MCF 10A (cell line): ENCODE results near the gene LYRM7. TPM values are rescaled to one million over a fixed set of nuclear protein-coding genes. Genes with fewer than 3 reads are reported as not detected.

ENCODE experiments used
- BruUV-seq: library from RNA; stranded (reverse); fragments of 400-500 nt; replicated peaks from 2 replicates; lab custom pipeline; 2021; lab: Mats Ljungman, UMichigan
- CTCF ChIA-PET: fragments of 300-600 bp; sonication (Branson Sonifier 250); formaldehyde crosslinking; extraction: SDS; loops from one replicate; lab custom pipeline; 2021; ENCODE audit warnings: antibody characterized with exemption, inconsistent platforms; lab: Yijun Ruan, JAX
- POLR2A ChIA-PET: fragments of 300-600, 350-650 bp; sonication (Branson Sonifier 250); formaldehyde crosslinking; extraction: SDS; loops from one replicate; lab custom pipeline; 2020; ENCODE audit warnings: antibody characterized with exemption, inconsistent platforms; lab: Yijun Ruan, JAX
- DNase-seq: peaks from one replicate; pipeline ENCODE4 v3.0.0-alpha.2; 2018; ENCODE audit not compliant: unreplicated experiment
- H3K27ac Mint-ChIP-seq: one replicate; pipeline ENCODE4 v1.8.0; 2022; ENCODE audit warnings: mild to moderate bottlenecking, low read depth, mixed read lengths; ENCODE audit not compliant: unreplicated experiment
- H3K27me3 Mint-ChIP-seq: one replicate; pipeline ENCODE4 v1.8.0; 2022; ENCODE audit warnings: mixed read lengths; ENCODE audit not compliant: insufficient read depth, unreplicated experiment
- H3K36me3 Mint-ChIP-seq: one replicate; pipeline ENCODE4 v1.8.0; 2022; ENCODE audit warnings: mild to moderate bottlenecking, moderate library complexity, mixed read lengths; ENCODE audit not compliant: insufficient read depth, unreplicated experiment
- H3K4me1 Mint-ChIP-seq: one replicate; pipeline ENCODE4 v1.8.0; 2022; ENCODE audit warnings: mixed read lengths; ENCODE audit not compliant: insufficient read depth, unreplicated experiment
- H3K4me3 Mint-ChIP-seq: one replicate; pipeline ENCODE4 v1.8.0; 2022; ENCODE audit warnings: mild to moderate bottlenecking, moderate library complexity, mixed read lengths; ENCODE audit not compliant: unreplicated experiment
- H3K9me3 Mint-ChIP-seq: one replicate; pipeline ENCODE4 v1.8.0; 2022; ENCODE audit warnings: mixed read lengths; ENCODE audit not compliant: unreplicated experiment
- intact Hi-C: fragments of 100-400 bp; cut with micrococcal nuclease; formaldehyde crosslinking; loops from 2 replicates; pipeline ENCODE4 v1.14.1; 2022
- total RNA-seq: library from RNA; stranded (reverse); gene quantifications from 2 replicates; pipeline ENCODE4 v1.2.3, GENCODE V29; 2022
- TF ChIP-seq, protein P1 (sequence below): fragments of 200-600 bp; IDR thresholded peaks from one replicate; pipeline ENCODE4 v1.8.0; 2022; ENCODE audit warnings: antibody characterized with exemption, mild to moderate bottlenecking; ENCODE audit not compliant: unreplicated experiment

The LYRM7 gene
- total RNA-seq, 1 experiment from 2014 or later: 18.2 TPM

GRCh38 chr5:131171276-131171810 is 599 bp downstream of the LYRM7 start:
- peak; percentile 49 for DNase-seq
- H3K36me3 Mint-ChIP-seq: no peaks in the 10 kb centered on the region
- BruUV-seq: TSS peak; percentile 62
- CTCF ChIA-PET: interaction anchor here (0.5 to 1.6 kb wide), 6 partner anchors 93 to 853 kb away, joined by 3 to 6 read pairs (median 4); no protein-coding TSS in a partner anchor
- POLR2A ChIA-PET: interaction anchor here (0.6 to 15.7 kb wide), 16 partner anchors 8 to 359 kb away, joined by 3 to 392 read pairs (median 4); partner anchors contain the start of gene CDC42SE2
- no peaks in the 10 kb centered on the region for H3K9me3 Mint-ChIP-seq
- TF ChIP-seq, protein P1, sequence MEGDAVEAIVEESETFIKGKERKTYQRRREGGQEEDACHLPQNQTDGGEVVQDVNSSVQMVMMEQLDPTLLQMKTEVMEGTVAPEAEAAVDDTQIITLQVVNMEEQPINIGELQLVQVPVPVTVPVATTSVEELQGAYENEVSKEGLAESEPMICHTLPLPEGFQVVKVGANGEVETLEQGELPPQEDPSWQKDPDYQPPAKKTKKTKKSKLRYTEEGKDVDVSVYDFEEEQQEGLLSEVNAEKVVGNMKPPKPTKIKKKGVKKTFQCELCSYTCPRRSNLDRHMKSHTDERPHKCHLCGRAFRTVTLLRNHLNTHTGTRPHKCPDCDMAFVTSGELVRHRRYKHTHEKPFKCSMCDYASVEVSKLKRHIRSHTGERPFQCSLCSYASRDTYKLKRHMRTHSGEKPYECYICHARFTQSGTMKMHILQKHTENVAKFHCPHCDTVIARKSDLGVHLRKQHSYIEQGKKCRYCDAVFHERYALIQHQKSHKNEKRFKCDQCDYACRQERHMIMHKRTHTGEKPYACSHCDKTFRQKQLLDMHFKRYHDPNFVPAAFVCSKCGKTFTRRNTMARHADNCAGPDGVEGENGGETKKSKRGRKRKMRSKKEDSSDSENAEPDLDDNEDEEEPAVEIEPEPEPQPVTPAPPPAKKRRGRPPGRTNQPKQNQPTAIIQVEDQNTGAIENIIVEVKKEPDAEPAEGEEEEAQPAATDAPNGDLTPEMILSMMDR: no peak
- H3K27me3 Mint-ChIP-seq: no peaks in the 10 kb centered on the region
- intact Hi-C loops: no loop called here
- peak overlapping the region; percentile 90 for H3K27ac Mint-ChIP-seq
- H3K4me3 Mint-ChIP-seq: peak overlapping the region; percentile 90
- H3K4me1 Mint-ChIP-seq: peaks cover 4% of the 10 kb centered on the region

- intact Hi-C loops: no loop called here
- POLR2A ChIA-PET: interaction anchor here (1.0 kb wide), 1 partner anchor 79 kb away, joined by 4 read pairs; no protein-coding TSS in a partner anchor
- H3K27me3 Mint-ChIP-seq: no peaks in the 10 kb centered on the region
Measured at GRCh38 chr5:131180407-131180806, 9.7 kb downstream of the LYRM7 start.

GRCh38 chr5:131182839-131183238 is 12.1 kb downstream of the LYRM7 start:
- intact Hi-C loops: no loop called here
- Mint-ChIP-seq H3K27me3 (no peaks in the 10 kb centered on the region), H3K9me3 (no peaks in the 10 kb centered on the region), H3K36me3 (no peaks in the 10 kb centered on the region), H3K4me3 (no peak overlapping the region), H3K27ac (no peak overlapping the region), H3K4me1 (peaks cover 4% of the 10 kb centered on the region)
- TF ChIP-seq, protein P1: no peak
- ChIA-PET POLR2A (interaction anchor here (1.0 kb wide), 1 partner anchor 85 kb away, joined by 5 read pairs; no protein-coding TSS in a partner anchor), CTCF (no interaction called here)
- no peak for DNase-seq
- no TSS peak for BruUV-seq

More at GRCh38 chr5:131180407-131180806, 9.7 kb downstream of the LYRM7 start:
- Mint-ChIP-seq H3K4me3 (no peak overlapping the region), H3K36me3 (no peaks in the 10 kb centered on the region), H3K4me1 (peaks cover 8% of the 10 kb centered on the region), H3K9me3 (no peaks in the 10 kb centered on the region), H3K27ac (no peak overlapping the region)
- CTCF ChIA-PET: interaction anchor here (0.9 kb wide), 1 partner anchor 18 kb away, joined by 4 read pairs; no protein-coding TSS in a partner anchor
- no TSS peak for BruUV-seq
- TF ChIP-seq, protein P1: no peak
- no peak for DNase-seq

DNA sequence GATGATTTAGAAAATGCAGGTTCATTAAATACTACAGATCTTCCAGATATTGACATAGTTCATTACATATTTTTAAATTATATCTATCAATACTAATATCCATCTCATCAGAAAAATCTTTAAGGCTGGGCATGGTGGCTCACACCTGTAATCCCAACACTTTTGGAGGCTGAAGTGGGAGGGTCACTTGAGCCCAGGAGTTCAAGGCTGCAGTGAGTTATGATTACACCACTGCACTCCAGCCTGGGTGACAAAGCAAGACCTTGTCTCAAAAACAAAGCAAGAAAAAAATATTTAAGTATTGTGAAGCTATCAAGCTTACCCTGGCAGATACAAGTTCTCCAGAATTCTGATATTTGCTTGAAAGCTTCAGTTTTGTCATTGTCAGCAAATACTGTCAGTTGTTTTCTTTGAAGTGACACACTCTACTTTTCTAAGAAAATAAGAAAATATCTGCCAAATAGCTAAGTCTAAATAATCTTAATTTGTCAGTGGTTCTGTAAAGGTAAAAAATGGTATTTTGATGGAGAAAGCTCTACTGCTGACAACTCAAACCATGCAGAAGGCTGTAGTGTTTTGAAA is 14.9 kb downstream of the LYRM7 start:
- Mint-ChIP-seq H3K36me3 (peaks cover 14% of the 10 kb centered on the region), H3K9me3 (no peaks in the 10 kb centered on the region), H3K4me1 (no peaks in the 10 kb centered on the region), H3K4me3 (no peak overlapping the region), H3K27me3 (no peaks in the 10 kb centered on the region), H3K27ac (no peak overlapping the region)
- BruUV-seq: no TSS peak
- POLR2A ChIA-PET: interaction anchor here (0.7 to 1.8 kb wide), 11 partner anchors 8 to 262 kb away, joined by 3 to 7 read pairs (median 4); partner anchors contain the start of gene CDC42SE2
- no peak for DNase-seq
- TF ChIP-seq, protein P1: no peak
- CTCF ChIA-PET: interaction anchor here (0.6 to 1.6 kb wide), 3 partner anchors 14 to 230 kb away, joined by 3 to 4 read pairs (median 3); no protein-coding TSS in a partner anchor
- intact Hi-C loops: no loop called here
